PFSK-1 (cell line): ENCODE results near the gene ADAMTSL5.

Experiments
- POLR2AphosphoS5 ChIP-seq: IDR thresholded peaks from 2 replicates; pipeline ENCODE4 v1.6.1; 2012; ENCODE audit warnings: low read depth, mild to moderate bottlenecking, control low read depth, low read length, moderate library complexity
- TAF1 ChIP-seq: IDR thresholded peaks from 2 replicates; pipeline ENCODE4 v1.6.1; 2012; ENCODE audit warnings: low read length, control low read depth, borderline replicate concordance; ENCODE audit not compliant: insufficient read depth

GRCh38 chr19:1503925-1504773 is 8.7 kb downstream of the ADAMTSL5 start:
- no peak for TF ChIP-seq TAF1
- no peak for TF ChIP-seq POLR2AphosphoS5
